ENCODE results near the gene CELSR1. TPM values are rescaled to one million over a fixed set of nuclear protein-coding genes. Genes with fewer than 3 reads are reported as not detected.

Gene CELSR1
- total RNA-seq, 2 experiments from 2014 or later = 3.7 to 5.2 TPM

DNA sequence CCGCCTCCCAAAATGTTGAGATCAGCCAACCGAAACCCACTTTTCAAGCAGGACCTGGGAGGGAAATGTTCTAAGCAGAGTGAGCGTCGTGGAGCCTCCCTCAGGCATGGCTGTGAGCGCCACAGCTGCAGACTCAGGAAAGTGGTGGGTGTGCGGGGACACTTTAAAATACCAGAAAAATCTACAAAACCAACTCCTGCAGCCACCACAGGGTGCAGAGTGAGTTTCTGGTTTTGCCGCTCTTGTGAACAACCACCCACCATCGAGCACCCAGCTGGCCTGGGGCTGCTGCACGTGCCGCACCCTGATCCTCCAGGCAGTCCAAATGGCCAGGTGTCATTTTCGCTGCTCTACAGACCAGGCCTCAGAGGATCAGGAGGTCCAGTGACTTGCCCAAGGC is 46.9 kb downstream of the CELSR1 start:
- no peak overlapping the region for H2AFZ ChIP-seq (ENCODE audit: low read length)
- no peaks in the 10 kb centered on the region for H4K20me1 ChIP-seq (ENCODE audit: insufficient read depth, low read length)
- H3K9me3 ChIP-seq (ENCODE audit: low read length) = no peaks in the 10 kb centered on the region
- H3K9me2 ChIP-seq (ENCODE audit: insufficient read depth, low read length) = no peaks in the 10 kb centered on the region
- ChIA-PET POLR2A (no interaction called here), CTCF (ENCODE audit: unreplicated experiment) (no interaction called here)
- no peak overlapping the region for H3K4me2 ChIP-seq (ENCODE audit: low read length)
- no peak for DNase-seq (ENCODE audit: low spot score)
- no peaks in the 10 kb centered on the region for H3K79me2 ChIP-seq (ENCODE audit: insufficient read depth, low read depth, low read length)
- no peaks in the 10 kb centered on the region for H3K36me3 ChIP-seq (ENCODE audit: insufficient read depth, low read length)
- H3K4me3 ChIP-seq (ENCODE audit: low read depth, low read length, poor library complexity, severe bottlenecking) = no peak overlapping the region
- no peak overlapping the region for H3K27ac ChIP-seq (ENCODE audit: low read depth, low read length, poor library complexity, severe bottlenecking)
- H3K4me1 ChIP-seq (ENCODE audit: insufficient read depth, low read length, poor library complexity, severe bottlenecking) = no peaks in the 10 kb centered on the region
- no TSS peak for BruUV-seq (replicated peaks)
- intact Hi-C loops (cut with micrococcal nuclease; ENCODE audit: unreplicated experiment) = no loop called here
- TF ChIP-seq, protein P1, sequence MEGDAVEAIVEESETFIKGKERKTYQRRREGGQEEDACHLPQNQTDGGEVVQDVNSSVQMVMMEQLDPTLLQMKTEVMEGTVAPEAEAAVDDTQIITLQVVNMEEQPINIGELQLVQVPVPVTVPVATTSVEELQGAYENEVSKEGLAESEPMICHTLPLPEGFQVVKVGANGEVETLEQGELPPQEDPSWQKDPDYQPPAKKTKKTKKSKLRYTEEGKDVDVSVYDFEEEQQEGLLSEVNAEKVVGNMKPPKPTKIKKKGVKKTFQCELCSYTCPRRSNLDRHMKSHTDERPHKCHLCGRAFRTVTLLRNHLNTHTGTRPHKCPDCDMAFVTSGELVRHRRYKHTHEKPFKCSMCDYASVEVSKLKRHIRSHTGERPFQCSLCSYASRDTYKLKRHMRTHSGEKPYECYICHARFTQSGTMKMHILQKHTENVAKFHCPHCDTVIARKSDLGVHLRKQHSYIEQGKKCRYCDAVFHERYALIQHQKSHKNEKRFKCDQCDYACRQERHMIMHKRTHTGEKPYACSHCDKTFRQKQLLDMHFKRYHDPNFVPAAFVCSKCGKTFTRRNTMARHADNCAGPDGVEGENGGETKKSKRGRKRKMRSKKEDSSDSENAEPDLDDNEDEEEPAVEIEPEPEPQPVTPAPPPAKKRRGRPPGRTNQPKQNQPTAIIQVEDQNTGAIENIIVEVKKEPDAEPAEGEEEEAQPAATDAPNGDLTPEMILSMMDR (conservative IDR thresholded peaks at IDR 0.05; ENCODE audit: low read length) = no peak
- TF ChIP-seq EZH2phosphoT487 (IDR thresholded peaks at IDR 0.05; ENCODE audit: borderline replicate concordance, low read depth, low read length) = no peak

DNA sequence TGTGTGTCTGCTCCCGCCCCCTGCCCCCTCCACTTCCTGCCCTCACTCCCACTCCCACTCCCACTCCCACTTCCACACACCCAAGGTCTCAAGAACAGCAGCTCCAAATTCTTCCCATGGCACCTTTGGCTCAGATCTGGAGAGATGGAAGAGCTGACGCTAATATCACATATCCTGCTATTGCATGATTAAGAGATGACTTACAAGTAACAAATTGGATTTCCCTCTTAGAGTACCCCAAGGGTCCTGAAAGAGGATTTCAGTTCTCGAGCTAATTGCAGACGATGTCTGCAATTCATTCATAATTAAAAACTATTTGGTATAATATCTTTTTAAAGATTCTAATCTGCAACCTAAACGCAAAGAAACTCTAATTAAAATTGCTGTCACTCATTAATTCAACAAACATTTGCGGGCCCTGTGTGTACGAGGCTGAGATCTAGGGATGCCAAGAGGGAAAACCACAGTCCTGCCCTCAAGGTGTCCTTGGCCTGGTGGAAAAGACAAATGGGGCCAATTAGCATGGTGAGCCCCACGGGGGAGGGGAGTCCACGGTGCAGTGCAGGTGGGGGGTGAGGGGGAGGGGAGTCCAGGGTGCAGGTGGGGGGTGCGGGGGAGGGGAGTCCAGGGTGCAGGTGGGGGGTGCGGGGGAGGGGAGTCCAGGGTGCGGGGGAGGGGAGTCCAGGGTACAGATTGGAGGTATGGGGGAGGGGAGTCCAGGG is 50.3 kb downstream of the CELSR1 start:
- no peaks in the 10 kb centered on the region for H3K9me3 ChIP-seq (ENCODE audit: low read length)
- H3K4me2 ChIP-seq (ENCODE audit: low read length) = no peak overlapping the region
- no peak overlapping the region for H3K4me3 ChIP-seq (ENCODE audit: low read depth, low read length, poor library complexity, severe bottlenecking)
- no peaks in the 10 kb centered on the region for H3K36me3 ChIP-seq (ENCODE audit: insufficient read depth, low read length)
- no peaks in the 10 kb centered on the region for H3K9me2 ChIP-seq (ENCODE audit: insufficient read depth, low read length)
- ChIA-PET CTCF (ENCODE audit: unreplicated experiment) (no interaction called here), POLR2A (no interaction called here)
- intact Hi-C loops (cut with micrococcal nuclease; ENCODE audit: unreplicated experiment) = no loop called here
- no peaks in the 10 kb centered on the region for H4K20me1 ChIP-seq (ENCODE audit: insufficient read depth, low read length)
- BruUV-seq (replicated peaks) = no TSS peak
- DNase-seq (ENCODE audit: low spot score) = no peak
- no peaks in the 10 kb centered on the region for H3K4me1 ChIP-seq (ENCODE audit: insufficient read depth, low read length, poor library complexity, severe bottlenecking)
- no peaks in the 10 kb centered on the region for H3K79me2 ChIP-seq (ENCODE audit: insufficient read depth, low read depth, low read length)
- H2AFZ ChIP-seq (ENCODE audit: low read length) = no peak overlapping the region
- no peak overlapping the region for H3K27ac ChIP-seq (ENCODE audit: low read depth, low read length, poor library complexity, severe bottlenecking)
- no peak for TF ChIP-seq EZH2phosphoT487 (IDR thresholded peaks at IDR 0.05; ENCODE audit: borderline replicate concordance, low read depth, low read length)
- TF ChIP-seq, protein P1 (conservative IDR thresholded peaks at IDR 0.05; ENCODE audit: low read length) = no peak

DNA sequence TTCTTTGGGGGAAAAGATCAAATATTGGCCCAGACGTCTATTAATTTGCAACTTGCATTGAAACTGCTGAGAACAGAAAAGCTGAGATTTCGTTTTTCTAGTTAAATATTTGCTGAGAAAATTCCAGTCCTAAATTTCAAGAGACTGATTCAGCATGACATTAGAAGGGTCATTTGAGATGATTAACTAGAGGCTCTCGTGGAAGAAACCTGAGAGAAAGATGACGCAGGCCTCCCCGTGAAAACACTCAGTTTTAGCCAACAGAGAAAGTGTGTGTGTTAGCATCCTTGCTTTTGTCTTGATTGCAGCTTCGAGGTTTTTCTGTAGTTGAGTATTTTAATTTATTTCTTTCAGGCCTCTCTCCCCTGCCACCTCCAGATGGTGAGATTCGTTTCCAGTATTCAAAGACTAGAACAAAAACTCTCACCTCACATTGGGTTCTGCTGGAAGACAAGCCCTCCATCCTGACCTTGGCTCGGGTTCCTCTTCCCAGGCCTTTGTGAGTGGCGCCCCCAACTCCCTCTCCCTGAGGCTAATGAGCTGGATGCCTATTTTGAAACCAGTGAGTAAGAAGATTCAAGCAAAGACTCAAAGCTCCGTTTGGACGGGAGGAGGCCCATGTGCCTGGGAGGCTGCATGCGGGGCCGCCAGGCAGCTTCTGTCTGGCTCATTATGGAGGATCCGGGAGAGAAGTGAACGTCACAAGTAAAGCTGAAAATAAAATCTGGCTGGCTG is 52.4 kb downstream of the CELSR1 start:
- Histone ChIP-seq H3K9me2 (ENCODE audit: insufficient read depth, low read length) (no peaks in the 10 kb centered on the region), H3K9me3 (ENCODE audit: low read length) (no peaks in the 10 kb centered on the region), H2AFZ (ENCODE audit: low read length) (no peak overlapping the region), H4K20me1 (ENCODE audit: insufficient read depth, low read length) (no peaks in the 10 kb centered on the region), H3K4me1 (ENCODE audit: insufficient read depth, low read length, poor library complexity, severe bottlenecking) (no peaks in the 10 kb centered on the region), H3K27ac (ENCODE audit: low read depth, low read length, poor library complexity, severe bottlenecking) (no peak overlapping the region), H3K79me2 (ENCODE audit: insufficient read depth, low read depth, low read length) (no peaks in the 10 kb centered on the region), H3K36me3 (ENCODE audit: insufficient read depth, low read length) (no peaks in the 10 kb centered on the region), H3K4me2 (ENCODE audit: low read length) (no peak overlapping the region), H3K4me3 (ENCODE audit: low read depth, low read length, poor library complexity, severe bottlenecking) (no peak overlapping the region)
- no peak for DNase-seq (ENCODE audit: low spot score)
- BruUV-seq (replicated peaks) = no TSS peak
- intact Hi-C loops (cut with micrococcal nuclease; ENCODE audit: unreplicated experiment) = no loop called here
- ChIA-PET CTCF (ENCODE audit: unreplicated experiment) (no interaction called here), POLR2A (no interaction called here)
- no peak for TF ChIP-seq EZH2phosphoT487 (IDR thresholded peaks at IDR 0.05; ENCODE audit: borderline replicate concordance, low read depth, low read length)
- TF ChIP-seq, protein P1 (conservative IDR thresholded peaks at IDR 0.05; ENCODE audit: low read length) = no peak

Data from OCI-LY7 (cell line).